PC-9 (cell line): ENCODE data around the gene ZNF793. TPM values are rescaled to one million over a fixed set of nuclear protein-coding genes. Genes with fewer than 3 reads are reported as not detected.
A peak's percentile ranks its signal among the peaks of the same experiment; 100 is the strongest.

Experiments
- BruUV-seq: library from RNA; stranded (reverse); fragments of 400-500 nt; replicated peaks from 2 replicates; lab custom pipeline; 2021; lab: Mats Ljungman, UMichigan
- CTCF ChIA-PET: fragments of 300-600 bp; sonication (Branson Sonifier 250); formaldehyde crosslinking; loops from one replicate; lab custom pipeline; 2022; ENCODE audit warnings: antibody characterized with exemption; lab: Charles Lee
- POLR2A ChIA-PET: fragments of 300-600 bp; sonication (Branson Sonifier 250); formaldehyde crosslinking; loops from one replicate; lab custom pipeline; 2022; ENCODE audit warnings: antibody characterized with exemption; ENCODE audit not compliant: unreplicated experiment; lab: Charles Lee
- DNase-seq, 2 experiments: peaks; one replicate each; pipeline versions ENCODE4 v3.0.0 to v3.0.0-alpha.2; 2015 to 2022; ENCODE audit warnings: mixed read lengths in 1 of 2
- H2AFZ ChIP-seq: fragments of 200-600 bp; sonication (generic); 2 replicates; pipeline ENCODE4 v1.8.1; 2017; ENCODE audit warnings: antibody characterized with exemption
- H3F3A ChIP-seq: fragments of 200-600 bp; sonication (generic); 2 replicates; pipeline ENCODE4 v1.8.1; 2017; ENCODE audit warnings: antibody characterized with exemption, mild to moderate bottlenecking, low read depth; ENCODE audit not compliant: insufficient read depth
- H3K27ac ChIP-seq: fragments of 200-600 bp; sonication (generic); 2 replicates; pipeline ENCODE4 v1.6.1; 2016; ENCODE audit warnings: mixed run types
- H3K27me3 ChIP-seq: fragments of 200-600 bp; sonication (generic); 2 replicates; pipeline ENCODE4 v1.6.1; 2016; ENCODE audit warnings: low read depth, mixed run types; ENCODE audit not compliant: insufficient read depth
- H3K36me3 ChIP-seq: fragments of 200-600 bp; sonication (generic); 2 replicates; pipeline ENCODE4 v1.6.1; 2016; ENCODE audit warnings: low read depth, mixed run types
- H3K4me1 ChIP-seq: fragments of 200-600 bp; sonication (generic); replicated peaks from 2 replicates; pipeline ENCODE4 v1.6.1; 2016; ENCODE audit warnings: mixed run types; ENCODE audit not compliant: insufficient read depth
- H3K4me2 ChIP-seq: fragments of 200-600 bp; sonication (generic); 2 replicates; pipeline ENCODE4 v1.6.1; 2017; ENCODE audit warnings: mixed run types
- H3K4me3 ChIP-seq: fragments of 200-600 bp; sonication (generic); 2 replicates; pipeline ENCODE4 v1.6.1; 2016; ENCODE audit warnings: mixed run types
- H3K79me2 ChIP-seq: fragments of 200-600 bp; sonication (generic); 2 replicates; pipeline ENCODE4 v1.6.1; 2017; ENCODE audit warnings: low read depth, mixed run types
- H3K9me2 ChIP-seq: fragments of 200-600 bp; sonication (generic); 2 replicates; pipeline ENCODE4 v1.8.1; 2017; ENCODE audit warnings: mild to moderate bottlenecking; ENCODE audit not compliant: insufficient read depth
- H3K9me3 ChIP-seq: fragments of 200-600 bp; sonication (generic); 2 replicates; pipeline ENCODE4 v1.8.1; 2016; ENCODE audit warnings: low read depth; ENCODE audit not compliant: insufficient read depth
- H4K20me1 ChIP-seq: fragments of 200-600 bp; sonication (generic); 2 replicates; pipeline ENCODE4 v1.8.1; 2017; ENCODE audit not compliant: insufficient read depth
- CTCF ChIP-seq: fragments of 200-600 bp; sonication (generic); conservative IDR thresholded peaks from 2 replicates; pipeline ENCODE4 v1.6.1; 2017; ENCODE audit warnings: mixed run types, antibody characterized with exemption, mild to moderate bottlenecking, moderate library complexity
- EZH2 ChIP-seq: fragments of 200-600 bp; sonication (generic); IDR thresholded peaks from 2 replicates; pipeline ENCODE4 v1.8.0; 2017; ENCODE audit warnings: antibody characterized with exemption, low read depth
- intact Hi-C: fragments of 100-400 bp; cut with micrococcal nuclease; formaldehyde crosslinking; loops from one replicate; pipeline ENCODE4 v1.10.0; 2022; ENCODE audit not compliant: unreplicated experiment
- total RNA-seq: library from RNA; stranded (reverse); gene quantifications from 2 replicates; pipeline ENCODE4 v1.2.3, GENCODE V29; 2021

The ZNF793 gene
- total RNA-seq, 1 experiment from 2014 or later = 7.2 TPM

- intact Hi-C loops = no loop called here
- Histone ChIP-seq H3K4me3 (no peak overlapping the region), H3K79me2 (no peaks in the 10 kb centered on the region), H3K27me3 (no peaks in the 10 kb centered on the region), H3K4me2 (no peak overlapping the region), H4K20me1 (no peaks in the 10 kb centered on the region), H3F3A (no peaks in the 10 kb centered on the region), H3K4me1 (no peaks in the 10 kb centered on the region), H3K27ac (no peak overlapping the region), H3K36me3 (peaks cover 14% of the 10 kb centered on the region; the same call in 1 of the 2 replicates), H2AFZ (no peak overlapping the region), H3K9me2 (no peaks in the 10 kb centered on the region), H3K9me3 (peaks cover 70% of the 10 kb centered on the region)
- no peak for DNase-seq
- no TSS peak for BruUV-seq
- TF ChIP-seq CTCF (no peak), EZH2 (no peak)
- CTCF ChIA-PET = no interaction called here
- POLR2A ChIA-PET = no interaction called here
Measured at GRCh38 chr19:37484406-37485168, 22.2 kb upstream of the ZNF793 start.

DNA sequence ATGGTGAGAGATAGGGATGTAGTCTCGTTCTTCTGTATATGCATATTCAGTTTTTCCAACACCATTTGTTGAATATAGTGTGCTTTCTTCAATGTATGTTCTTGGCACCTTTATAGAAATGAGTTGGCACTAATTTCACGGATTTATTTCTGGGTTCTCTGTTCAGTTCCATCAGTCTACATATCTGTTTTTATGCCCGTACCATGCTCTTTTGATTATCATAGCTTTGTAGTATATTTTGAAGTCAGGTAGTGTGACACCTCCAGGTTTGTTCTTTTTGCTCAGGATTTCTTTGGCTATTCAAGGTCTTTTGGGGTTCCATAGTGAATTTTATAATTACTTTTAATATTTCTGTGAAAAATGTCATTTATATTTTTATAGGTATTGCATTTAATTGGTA lies 14.5 kb upstream of the ZNF793 start:
- CTCF ChIA-PET = no interaction called here
- POLR2A ChIA-PET = no interaction called here
- H3K4me2 ChIP-seq = no peak overlapping the region
- BruUV-seq = no TSS peak
- no peak for DNase-seq
- no peak overlapping the region for H3K27ac ChIP-seq
- no peaks in the 10 kb centered on the region for H3F3A ChIP-seq
- H3K4me1 ChIP-seq = no peaks in the 10 kb centered on the region
- H3K79me2 ChIP-seq = no peaks in the 10 kb centered on the region
- intact Hi-C loops = no loop called here
- H3K27me3 ChIP-seq = no peaks in the 10 kb centered on the region
- no peak overlapping the region for H3K4me3 ChIP-seq
- H3K36me3 ChIP-seq = no peaks in the 10 kb centered on the region
- H3K9me2 ChIP-seq = no peaks in the 10 kb centered on the region
- no peak for TF ChIP-seq EZH2
- no peak for TF ChIP-seq CTCF
- peaks cover 20% of the 10 kb centered on the region for H3K9me3 ChIP-seq
- H2AFZ ChIP-seq = no peak overlapping the region
- H4K20me1 ChIP-seq = no peaks in the 10 kb centered on the region

GRCh38 chr19:37505958-37506386 lies 767 bp upstream of the ZNF793 start:
- DNase-seq = no peak
- no TSS peak for BruUV-seq
- no peaks in the 10 kb centered on the region for H3K4me1 ChIP-seq
- intact Hi-C loops = loop anchor here (2.0 kb wide), 1 partner anchor 89 kb away; the partner anchor contains the start of genes ZNF540 and ZNF571
- H2AFZ ChIP-seq = peak overlapping the region; percentile 99
- H3K36me3 ChIP-seq = peaks cover 4% of the 10 kb centered on the region
- ChIA-PET POLR2A (interaction anchor here (0.5 to 0.7 kb wide), 4 partner anchors 143 to 1453 kb away, joined by 3 to 4 read pairs (median 3); partner anchors contain the start of gene ZNF565), CTCF (no interaction called here)
- peak overlapping the region; percentile 80 for H3K4me2 ChIP-seq
- 0 out of 2 replicates have a peak, but pooled peaks cover 15% of the 10 kb centered on the region for H3K9me3 ChIP-seq
- no peaks in the 10 kb centered on the region for H4K20me1 ChIP-seq
- no peaks in the 10 kb centered on the region for H3K27me3 ChIP-seq
- no peaks in the 10 kb centered on the region for H3F3A ChIP-seq
- TF ChIP-seq EZH2 (no peak), CTCF (no peak)
- no peaks in the 10 kb centered on the region for H3K9me2 ChIP-seq
- no peaks in the 10 kb centered on the region for H3K79me2 ChIP-seq
- peak overlapping the region; percentile 86 for H3K4me3 ChIP-seq
- peak overlapping the region; percentile 80 for H3K27ac ChIP-seq
